Stimulated activated CD4-positive, alpha-beta T cell treated with anti-CD3 and anti-CD28 coated beads, TNF-alpha, amount 100 ng/mL, for 48 hours (primary cell): Measurements from ENCODE around the gene PALM3.

ENCODE experiments used
- DNase-seq, 3 donors: peaks; one replicate each; pipeline ENCODE4 v3.0.0-alpha.2; 2020; ENCODE audit warnings: low read depth in 3 of 3

Gene PALM3

GRCh38 chr19:14089662-14090508, 28.0 kb upstream of the PALM3 start:
- peak in 1 of 3 donors; percentile 35 for DNase-seq

- peak in 1 of 3 donors; percentile 21 for DNase-seq
Observed at GRCh38 chr19:14089412-14089661, 27.5 kb upstream of the PALM3 start.

- DNase-seq: no peak
Observed at GRCh38 chr19:14088634-14089411, 26.9 kb upstream of the PALM3 start.

GRCh38 chr19:14086098-14086497, 24.2 kb upstream of the PALM3 start:
- DNase-seq: no peak

GRCh38 chr19:14085309-14085995, 23.6 kb upstream of the PALM3 start, which contains the start of gene C19orf67:
TSS of gene C19orf67 (minus strand) at chr19:14085783. CDS start at chr19:14085627, 156 bp downstream.
- no peak for DNase-seq

GRCh38 chr19:14082675-14082960, 20.7 kb upstream of the PALM3 start:
- DNase-seq: no peak

GRCh38 chr19:14081797-14082674, 20.2 kb upstream of the PALM3 start:
- no peak for DNase-seq

GRCh38 chr19:14080887-14081796, 19.3 kb upstream of the PALM3 start:
- DNase-seq: peak; percentile 96 to 99 (median 98)

GRCh38 chr19:14078411-14078810, 16.5 kb upstream of the PALM3 start:
- DNase-seq: no peak

GRCh38 chr19:14073925-14074838, 12.3 kb upstream of the PALM3 start:
- peak in 1 of 3 donors; percentile 40 for DNase-seq

- peak; percentile 54 to 73 (median 65) for DNase-seq
Observed at GRCh38 chr19:14073261-14073924, 11.5 kb upstream of the PALM3 start.

- peak in 1 of 3 donors; percentile 41 for DNase-seq
Observed at GRCh38 chr19:14072535-14073260, 10.8 kb upstream of the PALM3 start, which contains the start of gene MISP3. TSS of gene MISP3 (plus strand) at chr19:14072786. CDS start at chr19:14073310, 524 bp downstream.

GRCh38 chr19:14070268-14071050, 8.6 kb upstream of the PALM3 start:
- DNase-seq: no peak

- no peak for DNase-seq
Observed at GRCh38 chr19:14066134-14066533, 4.3 kb upstream of the PALM3 start.

GRCh38 chr19:14063105-14063504, 1.2 kb upstream of the PALM3 start:
- DNase-seq: no peak

- DNase-seq: no peak
Observed at GRCh38 chr19:14062558-14062855, 631 bp upstream of the PALM3 start.

GRCh38 chr19:14061081-14061749, 661 bp downstream of the PALM3 start:
- DNase-seq: no peak
